Measurements from ENCODE around the gene ESYT2.
A peak's percentile ranks its signal among the peaks of the same experiment; 100 is the strongest.

GRCh38 chr7:158704524-158705233 lies 124.6 kb downstream of the ESYT2 start, which contains the start of gene NCAPG2:
- TF ChIP-seq CXXC5 (CRISPR knock-in tag; IDR thresholded peaks at IDR 0.05) (peak; percentile 91), SMC3 (conservative IDR thresholded peaks at IDR 0.05; ENCODE audit: insufficient read depth, low read depth, low read length) (no peak; the same call in 1 of the 2 replicates), CREB1 (IDR thresholded peaks at IDR 0.05) (peak; percentile 91), CREB1 (CRISPR knock-in tag; IDR thresholded peaks at IDR 0.05) (peak; percentile 90), ARNT (IDR thresholded peaks at IDR 0.05) (no peak), NCOA2 (IDR thresholded peaks at IDR 0.05; ENCODE audit: partially characterized antibody in 2 of 2) (no peak), TARDBP (IDR thresholded peaks at IDR 0.05) (peak; percentile 97), RAD21 (CRISPR knock-in tag; conservative IDR thresholded peaks at IDR 0.05 in 1 of 2, IDR thresholded peaks at IDR 0.05 in 1 of 2) (no peak; a peak in 1 of 4 replicates), PBX2 (CRISPR knock-in tag; IDR thresholded peaks at IDR 0.05; ENCODE audit: low read depth) (no peak), PBX2 (tag; conservative IDR thresholded peaks at IDR 0.05; ENCODE audit: low read depth) (no peak), TCF7 (IDR thresholded peaks at IDR 0.05; ENCODE audit: borderline replicate concordance) (no peak; the same call in 1 of the 2 replicates), SNIP1 (IDR thresholded peaks at IDR 0.05; ENCODE audit: low read depth) (no peak), POLR2A (conservative IDR thresholded peaks at IDR 0.05) (peak; percentile 96), FOXK1 (CRISPR knock-in tag; IDR thresholded peaks at IDR 0.05; ENCODE audit: borderline replicate concordance) (no peak), CTCF (IDR thresholded peaks at IDR 0.05 in 2 of 3, conservative IDR thresholded peaks at IDR 0.05 in 1 of 3; ENCODE audit: insufficient read depth in 2 of 3, low read depth in 1 of 3, low read length in 3 of 3) (peak in 1 of 3 experiments; percentile 30; a peak in 1 of 6 replicates)
- TF ChIP-seq, protein P1, sequence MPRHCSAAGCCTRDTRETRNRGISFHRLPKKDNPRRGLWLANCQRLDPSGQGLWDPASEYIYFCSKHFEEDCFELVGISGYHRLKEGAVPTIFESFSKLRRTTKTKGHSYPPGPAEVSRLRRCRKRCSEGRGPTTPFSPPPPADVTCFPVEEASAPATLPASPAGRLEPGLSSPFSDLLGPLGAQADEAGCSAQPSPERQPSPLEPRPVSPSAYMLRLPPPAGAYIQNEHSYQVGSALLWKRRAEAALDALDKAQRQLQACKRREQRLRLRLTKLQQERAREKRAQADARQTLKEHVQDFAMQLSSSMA (CRISPR knock-in tag; IDR thresholded peaks at IDR 0.05): no peak; the same call in 1 of the 2 replicates

Data from K562 (cell line).